MM.1S (cell line): ENCODE measurements around the gene MIA2.

Experiments used
- EZH2 ChIP-seq: fragments of 300-600 bp; sonication (generic); optimal IDR thresholded peaks from 2 replicates; pipeline ENCODE3; 2017; ENCODE audit warnings: low read depth, mild to moderate bottlenecking, antibody characterized with exemption, low read length, mixed read lengths
- EZH2phosphoT487 ChIP-seq: fragments of 300-600 bp; sonication (generic); IDR thresholded peaks from 2 replicates; pipeline ENCODE4 v1.6.1; 2018; ENCODE audit warnings: antibody characterized with exemption, low read length
- TF ChIP-seq, protein P1 (sequence below): fragments of 300-600 bp; sonication (generic); IDR thresholded peaks from 2 replicates; pipeline ENCODE4 v1.5.1; 2016; ENCODE audit warnings: antibody characterized with exemption, low read length, mixed read lengths

GRCh38 chr14:39369029-39369428 is 135.3 kb downstream of the MIA2 start:
- TF ChIP-seq, protein P1, sequence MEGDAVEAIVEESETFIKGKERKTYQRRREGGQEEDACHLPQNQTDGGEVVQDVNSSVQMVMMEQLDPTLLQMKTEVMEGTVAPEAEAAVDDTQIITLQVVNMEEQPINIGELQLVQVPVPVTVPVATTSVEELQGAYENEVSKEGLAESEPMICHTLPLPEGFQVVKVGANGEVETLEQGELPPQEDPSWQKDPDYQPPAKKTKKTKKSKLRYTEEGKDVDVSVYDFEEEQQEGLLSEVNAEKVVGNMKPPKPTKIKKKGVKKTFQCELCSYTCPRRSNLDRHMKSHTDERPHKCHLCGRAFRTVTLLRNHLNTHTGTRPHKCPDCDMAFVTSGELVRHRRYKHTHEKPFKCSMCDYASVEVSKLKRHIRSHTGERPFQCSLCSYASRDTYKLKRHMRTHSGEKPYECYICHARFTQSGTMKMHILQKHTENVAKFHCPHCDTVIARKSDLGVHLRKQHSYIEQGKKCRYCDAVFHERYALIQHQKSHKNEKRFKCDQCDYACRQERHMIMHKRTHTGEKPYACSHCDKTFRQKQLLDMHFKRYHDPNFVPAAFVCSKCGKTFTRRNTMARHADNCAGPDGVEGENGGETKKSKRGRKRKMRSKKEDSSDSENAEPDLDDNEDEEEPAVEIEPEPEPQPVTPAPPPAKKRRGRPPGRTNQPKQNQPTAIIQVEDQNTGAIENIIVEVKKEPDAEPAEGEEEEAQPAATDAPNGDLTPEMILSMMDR, result no peak
- TF ChIP-seq EZH2 (no peak), EZH2phosphoT487 (no peak)
